ENCODE results near the gene POU2AF1.

- TF ChIP-seq MLX (CRISPR knock-in tag; IDR thresholded peaks at IDR 0.05) (no peak), IRF2 (CRISPR knock-in tag; IDR thresholded peaks at IDR 0.05; ENCODE audit: borderline replicate concordance, low read depth) (no peak), USF2 (CRISPR knock-in tag; IDR thresholded peaks at IDR 0.05) (no peak), CTCF (IDR thresholded peaks at IDR 0.05) (no peak), SP1 (CRISPR knock-in tag; conservative IDR thresholded peaks at IDR 0.05) (no peak), IRF1 (CRISPR knock-in tag; IDR thresholded peaks at IDR 0.05) (no peak), FOXJ3 (CRISPR knock-in tag; IDR thresholded peaks at IDR 0.05; ENCODE audit: borderline replicate concordance) (no peak), AFF4 (CRISPR knock-in tag; IDR thresholded peaks at IDR 0.05; ENCODE audit: borderline replicate concordance) (no peak), RELA (CRISPR knock-in tag; IDR thresholded peaks at IDR 0.05; ENCODE audit: borderline replicate concordance) (no peak), MAX (CRISPR knock-in tag; IDR thresholded peaks at IDR 0.05) (no peak), ZNF138 (CRISPR knock-in tag; conservative IDR thresholded peaks at IDR 0.05) (no peak)
- TF ChIP-seq, protein P1, sequence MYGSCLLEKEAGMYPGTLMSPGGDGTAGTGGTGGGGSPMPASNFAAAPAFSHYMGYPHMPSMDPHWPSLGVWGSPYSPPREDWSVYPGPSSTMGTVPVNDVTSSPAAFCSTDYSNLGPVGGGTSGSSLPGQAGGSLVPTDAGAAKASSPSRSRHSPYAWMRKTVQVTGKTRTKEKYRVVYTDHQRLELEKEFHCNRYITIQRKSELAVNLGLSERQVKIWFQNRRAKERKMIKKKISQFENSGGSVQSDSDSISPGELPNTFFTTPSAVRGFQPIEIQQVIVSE (CRISPR knock-in tag; IDR thresholded peaks at IDR 0.05; ENCODE audit: borderline replicate concordance) = no peak
- TF ChIP-seq, protein P2, sequence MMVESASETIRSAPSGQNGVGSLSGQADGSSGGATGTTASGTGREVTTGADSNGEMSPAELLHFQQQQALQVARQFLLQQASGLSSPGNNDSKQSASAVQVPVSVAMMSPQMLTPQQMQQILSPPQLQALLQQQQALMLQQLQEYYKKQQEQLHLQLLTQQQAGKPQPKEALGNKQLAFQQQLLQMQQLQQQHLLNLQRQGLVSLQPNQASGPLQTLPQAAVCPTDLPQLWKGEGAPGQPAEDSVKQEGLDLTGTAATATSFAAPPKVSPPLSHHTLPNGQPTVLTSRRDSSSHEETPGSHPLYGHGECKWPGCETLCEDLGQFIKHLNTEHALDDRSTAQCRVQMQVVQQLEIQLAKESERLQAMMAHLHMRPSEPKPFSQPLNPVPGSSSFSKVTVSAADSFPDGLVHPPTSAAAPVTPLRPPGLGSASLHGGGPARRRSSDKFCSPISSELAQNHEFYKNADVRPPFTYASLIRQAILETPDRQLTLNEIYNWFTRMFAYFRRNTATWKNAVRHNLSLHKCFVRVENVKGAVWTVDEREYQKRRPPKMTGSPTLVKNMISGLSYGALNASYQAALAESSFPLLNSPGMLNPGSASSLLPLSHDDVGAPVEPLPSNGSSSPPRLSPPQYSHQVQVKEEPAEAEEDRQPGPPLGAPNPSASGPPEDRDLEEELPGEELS (CRISPR knock-in tag; IDR thresholded peaks at IDR 0.05) = no peak
These were observed 67.0 kb downstream of the POU2AF1 start for GRCh38 chr11:111312076-111312475.
